GM19035 (cell line): Measurements from ENCODE around the gene RIMBP2.
"Not testable (repeated sequence)": the region's sequence is repeated elsewhere in the genome, so short reads cannot be mapped to it uniquely, and the experiment has no call there.

Source experiments
- ATAC-seq: cut with Tn5 transposase; IDR thresholded peaks from one replicate; pipeline ENCODE4 v1.9.1; 2021; ENCODE audit not compliant: unreplicated experiment

RIMBP2 gene

GRCh38 chr12:130715998-130716968 lies at the start of gene RIMBP2:
TSS of gene RIMBP2 (minus strand) at chr12:130716299. CDS start at chr12:130479013, 237,286 bp downstream.
- peak; percentile 44 for ATAC-seq

GRCh38 chr12:130765186-130765659 lies 49.1 kb upstream of the RIMBP2 start:
- no peak for ATAC-seq

- ATAC-seq = no peak
These were observed 48.5 kb upstream of the RIMBP2 start for GRCh38 chr12:130764475-130765185.

- no peak for ATAC-seq
These were observed 48.0 kb upstream of the RIMBP2 start for GRCh38 chr12:130764073-130764472.

- no peak for ATAC-seq
These were observed 46.2 kb upstream of the RIMBP2 start for GRCh38 chr12:130762319-130762675.

GRCh38 chr12:130761537-130762318 lies 45.6 kb upstream of the RIMBP2 start:
- ATAC-seq = peak; percentile 55

- ATAC-seq = no peak
These were observed 38.3 kb upstream of the RIMBP2 start for GRCh38 chr12:130754234-130754901.

- ATAC-seq = no peak
These were observed 36.7 kb upstream of the RIMBP2 start for GRCh38 chr12:130752692-130753230.

- not testable (repeated sequence) for ATAC-seq
These were observed 35.9 kb upstream of the RIMBP2 start for GRCh38 chr12:130752037-130752436.

GRCh38 chr12:130748786-130749185 lies 32.7 kb upstream of the RIMBP2 start:
- no peak for ATAC-seq

- ATAC-seq = peak; percentile 89
These were observed 32.0 kb upstream of the RIMBP2 start for GRCh38 chr12:130747867-130748740.

- ATAC-seq = no peak
These were observed 30.4 kb upstream of the RIMBP2 start for GRCh38 chr12:130746546-130746945.

- no peak for ATAC-seq
These were observed 29.8 kb upstream of the RIMBP2 start for GRCh38 chr12:130745921-130746320.

GRCh38 chr12:130744274-130744673 lies 28.2 kb upstream of the RIMBP2 start:
- no peak for ATAC-seq

GRCh38 chr12:130743606-130744005 lies 27.5 kb upstream of the RIMBP2 start:
- ATAC-seq = no peak

- no peak for ATAC-seq
These were observed 27.1 kb upstream of the RIMBP2 start for GRCh38 chr12:130743176-130743575.

- ATAC-seq = no peak
These were observed 26.6 kb upstream of the RIMBP2 start for GRCh38 chr12:130742716-130743115.

GRCh38 chr12:130742112-130742511 lies 26.0 kb upstream of the RIMBP2 start:
- ATAC-seq = no peak

GRCh38 chr12:130739571-130739970 lies 23.5 kb upstream of the RIMBP2 start:
- no peak for ATAC-seq
